CD4-positive, CD25-positive, alpha-beta regulatory T cell (primary cell): ENCODE measurements around the gene FBXL15. TPM values are rescaled to one million over a fixed set of nuclear protein-coding genes. Genes with fewer than 3 reads are reported as not detected.

ENCODE experiments used
- ATAC-seq, 2 donors: fragments of 150-1000 bp; cut with Tn5 transposase; one replicate each; pipeline ENCODE4 v1.10.0; 2021; ENCODE audit warnings: low read depth in 2 of 2, moderate number of reproducible peaks in 2 of 2, moderate library complexity in 1 of 2
- DNase-seq, 3 donors: peaks; one replicate each; pipeline versions ENCODE4 v3.0.0 to v3.0.0-alpha.2; 2012 to 2022; ENCODE audit warnings: mixed read lengths in 1 of 3
- H3K27ac ChIP-seq: one replicate; pipeline ENCODE4 v1.7.0; 2013; ENCODE audit warnings: mild to moderate bottlenecking, low read length; ENCODE audit not compliant: insufficient read depth, poor library complexity, severe bottlenecking
- H3K27me3 ChIP-seq: one replicate; pipeline ENCODE4 v1.7.0; 2013; ENCODE audit warnings: low read length; ENCODE audit not compliant: control insufficient read depth, insufficient read depth
- H3K36me3 ChIP-seq: one replicate; pipeline ENCODE4 v1.7.0; 2013; ENCODE audit warnings: mild to moderate bottlenecking, low read length, moderate library complexity; ENCODE audit not compliant: control insufficient read depth, insufficient read depth
- H3K4me1 ChIP-seq: 2 replicates; pipeline ENCODE4 v1.7.0; 2013; ENCODE audit warnings: mild to moderate bottlenecking, low read length; ENCODE audit not compliant: insufficient read depth, control insufficient read depth, poor library complexity, severe bottlenecking
- H3K4me3 ChIP-seq: one replicate; pipeline ENCODE4 v1.7.0; 2013; ENCODE audit warnings: low read depth, mild to moderate bottlenecking, low read length, moderate library complexity
- H3K9me3 ChIP-seq, 2 experiments: 1 replicate in 1 of 2; 2 replicates in 1 of 2; pipeline ENCODE4 v1.7.0; 2013; ENCODE audit warnings: low read length in 2 of 2, mild to moderate bottlenecking in 1 of 2, moderate library complexity in 1 of 2; ENCODE audit not compliant: control insufficient read depth in 2 of 2
- H3K27ac Mint-ChIP-seq, 3 donors: one replicate each; pipeline ENCODE4 v1.8.0; 2020 to 2022; ENCODE audit warnings: mild to moderate bottlenecking in 3 of 3, mixed read lengths in 3 of 3, moderate library complexity in 2 of 3
- H3K27me3 Mint-ChIP-seq: one replicate; pipeline ENCODE4 v1.8.0; 2022; ENCODE audit warnings: mild to moderate bottlenecking, mixed read lengths
- H3K36me3 Mint-ChIP-seq: one replicate; pipeline ENCODE4 v1.8.0; 2020; ENCODE audit warnings: mixed read lengths
- H3K4me1 Mint-ChIP-seq, 4 donors: one replicate each; pipeline ENCODE4 v1.8.0; 2020 to 2022; ENCODE audit warnings: mixed read lengths in 4 of 4, mild to moderate bottlenecking in 1 of 4
- H3K4me3 Mint-ChIP-seq, 4 donors: one replicate each; pipeline ENCODE4 v1.8.0; 2020 to 2022; ENCODE audit warnings: mild to moderate bottlenecking in 4 of 4, mixed read lengths in 4 of 4, moderate library complexity in 3 of 4
- H3K9me3 Mint-ChIP-seq, 7 donors: one replicate each; pipeline ENCODE4 v1.8.0; 2020 to 2022; ENCODE audit warnings: mixed read lengths in 7 of 7, mild to moderate bottlenecking in 3 of 7, moderate library complexity in 2 of 7
- polyA plus RNA-seq, 4 donors: library from polyadenylated mRNA; unstranded; fragments of 300-500 nt; fragmentation: Illumina TruSeq; gene quantifications; one replicate each; pipeline ENCODE4 v1.2.3, GENCODE V29; 2021
- total RNA-seq: library from RNA; stranded (reverse); gene quantifications from one replicate; pipeline ENCODE4 v1.2.3, GENCODE V29; 2022

Gene FBXL15
- total and polyA plus RNA-seq, 5 donors from 2014 or later = 12.8 to 40.1 (median 29.7) TPM

- H3K36me3 ChIP-seq = no peaks in the 10 kb centered on the region
- Mint-ChIP-seq H3K4me1 (peaks cover 6 to 64% (median 43%) of the 10 kb centered on the region in 4 donors), H3K9me3 (peaks cover 0 to 2% (median 0%) of the 10 kb centered on the region in 7 donors), H3K27me3 (peaks cover 5% of the 10 kb centered on the region), H3K4me3 (peak overlapping the region; percentile 77 to 99 (median 92)), H3K27ac (peak overlapping the region; percentile 85 to 92 (median 91)), H3K36me3 (no peaks in the 10 kb centered on the region)
- peaks cover 60% of the 10 kb centered on the region for H3K4me1 ChIP-seq
- no peaks in the 10 kb centered on the region for H3K27me3 ChIP-seq
- peak overlapping the region; percentile 77 for H3K4me3 ChIP-seq
- peak overlapping the region; percentile 65 for H3K27ac ChIP-seq
- H3K9me3 ChIP-seq = no peaks in the 10 kb centered on the region
- peak in 1 of 3 donors; percentile 90 for DNase-seq
- ATAC-seq = no peak
These were observed 15.0 kb downstream of the FBXL15 start for GRCh38 chr10:102435529-102436233.

DNA sequence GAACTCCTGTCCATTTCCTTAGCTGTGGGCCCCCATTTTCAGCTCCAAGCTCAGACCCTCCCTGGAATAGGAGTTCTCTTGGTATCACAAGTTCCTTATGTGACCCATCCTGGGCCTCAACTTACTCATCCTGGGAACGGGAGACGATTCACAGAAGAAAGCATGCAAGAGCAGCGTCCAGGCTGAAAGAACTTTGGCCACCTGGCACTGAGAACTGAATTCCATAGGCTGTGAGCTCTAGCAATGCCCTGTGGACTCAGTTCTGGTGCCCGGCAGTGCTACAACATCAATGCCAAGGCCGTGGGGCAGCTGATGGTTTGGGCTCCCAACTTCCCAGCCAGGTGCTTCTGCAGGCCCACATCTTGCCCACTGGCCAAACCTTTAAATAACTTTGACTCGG, 15.7 kb downstream of the FBXL15 start:
- Mint-ChIP-seq H3K27ac (peak overlapping the region; percentile 62 to 92 (median 82)), H3K36me3 (no peaks in the 10 kb centered on the region), H3K9me3 (peaks cover 0 to 2% (median 0%) of the 10 kb centered on the region in 7 donors), H3K27me3 (peaks cover 5% of the 10 kb centered on the region), H3K4me1 (peaks cover 6 to 64% (median 42%) of the 10 kb centered on the region in 4 donors), H3K4me3 (peak overlapping the region; percentile 77 to 99 (median 92))
- H3K4me1 ChIP-seq = peaks cover 60% of the 10 kb centered on the region
- no peak overlapping the region for H3K27ac ChIP-seq
- ATAC-seq = no peak
- H3K27me3 ChIP-seq = no peaks in the 10 kb centered on the region
- no peaks in the 10 kb centered on the region for H3K36me3 ChIP-seq
- H3K4me3 ChIP-seq = peak overlapping the region; percentile 77
- DNase-seq = no peak
- no peaks in the 10 kb centered on the region for H3K9me3 ChIP-seq

DNA sequence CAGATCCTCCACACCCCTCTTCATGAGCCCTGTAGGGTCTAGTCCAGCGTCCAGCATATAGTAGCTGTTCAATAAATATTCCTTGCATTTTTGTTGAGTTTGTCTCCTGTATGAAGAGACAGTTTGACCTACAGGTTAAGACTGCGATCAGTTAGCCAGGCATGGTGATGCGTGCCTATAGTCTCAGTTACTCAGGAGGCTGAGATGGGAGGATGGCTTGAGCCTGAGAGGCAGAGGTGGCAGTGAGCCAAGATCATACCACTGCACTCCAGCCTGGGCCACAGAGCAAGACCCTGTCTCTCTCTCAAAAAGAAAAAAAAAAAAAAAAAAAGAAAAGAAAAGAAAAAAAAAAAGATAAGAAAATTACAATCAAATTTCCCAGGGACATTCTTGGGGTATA, 16.9 kb downstream of the FBXL15 start:
- H3K4me1 Mint-ChIP-seq = peaks cover 4 to 56% (median 35%) of the 10 kb centered on the region in 4 donors
- no peaks in the 10 kb centered on the region for H3K36me3 Mint-ChIP-seq
- H3K9me3 Mint-ChIP-seq = peaks cover 0 to 2% (median 0%) of the 10 kb centered on the region in 7 donors
- H3K9me3 ChIP-seq = no peaks in the 10 kb centered on the region
- H3K27me3 ChIP-seq = no peaks in the 10 kb centered on the region
- ATAC-seq (no peak), DNase-seq (no peak)
- H3K27ac Mint-ChIP-seq = peak overlapping the region in 2 of 3 donors; percentile 40 to 71
- H3K27ac ChIP-seq = no peak overlapping the region
- peaks cover 5% of the 10 kb centered on the region for H3K27me3 Mint-ChIP-seq
- H3K4me3 Mint-ChIP-seq = peak overlapping the region; percentile 61 to 99 (median 78)
- no peak overlapping the region for H3K4me3 ChIP-seq
- H3K36me3 ChIP-seq = no peaks in the 10 kb centered on the region
- peaks cover 49% of the 10 kb centered on the region for H3K4me1 ChIP-seq

GRCh38 chr10:102438374-102438773, 17.7 kb downstream of the FBXL15 start:
- H3K36me3 ChIP-seq = no peaks in the 10 kb centered on the region
- H3K27ac ChIP-seq = no peak overlapping the region
- DNase-seq (no peak), ATAC-seq (no peak)
- peak overlapping the region in 2 of 3 donors; percentile 3 to 40 for H3K27ac Mint-ChIP-seq
- H3K36me3 Mint-ChIP-seq = no peaks in the 10 kb centered on the region
- peaks cover 0 to 2% (median 0%) of the 10 kb centered on the region in 7 donors for H3K9me3 Mint-ChIP-seq
- peaks cover 44% of the 10 kb centered on the region for H3K4me1 ChIP-seq
- peaks cover 5% of the 10 kb centered on the region for H3K27me3 Mint-ChIP-seq
- no peak overlapping the region for H3K4me3 ChIP-seq
- H3K4me1 Mint-ChIP-seq = peaks cover 0 to 49% (median 31%) of the 10 kb centered on the region in 4 donors
- no peaks in the 10 kb centered on the region for H3K27me3 ChIP-seq
- H3K4me3 Mint-ChIP-seq = peak overlapping the region in 1 of 4 donors; percentile 85
- no peaks in the 10 kb centered on the region for H3K9me3 ChIP-seq

DNA sequence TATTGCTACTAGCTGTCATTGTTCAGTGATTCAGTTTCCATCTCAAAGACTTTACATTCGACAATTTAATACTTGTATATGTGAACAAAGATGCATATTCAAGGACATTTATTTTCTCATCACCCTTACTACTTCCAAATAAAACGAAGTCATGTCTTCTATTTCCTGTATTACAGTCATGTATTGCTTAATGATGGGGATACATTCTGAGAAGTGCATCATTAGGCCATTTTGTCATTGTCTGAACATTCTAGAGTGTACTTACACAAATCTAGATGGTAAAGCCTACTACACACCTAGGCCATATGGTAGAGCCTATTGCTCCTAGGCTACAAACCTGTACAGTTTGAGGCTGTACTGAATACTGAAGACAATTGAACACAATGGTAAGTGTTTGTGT, 24.2 kb downstream of the FBXL15 start:
- no peaks in the 10 kb centered on the region for H3K9me3 Mint-ChIP-seq
- H3K9me3 ChIP-seq = no peaks in the 10 kb centered on the region
- H3K4me3 Mint-ChIP-seq = no peak overlapping the region
- no peak overlapping the region for H3K27ac ChIP-seq
- no peaks in the 10 kb centered on the region for H3K36me3 Mint-ChIP-seq
- H3K27me3 Mint-ChIP-seq = no peaks in the 10 kb centered on the region
- H3K4me1 ChIP-seq = peaks cover 8% of the 10 kb centered on the region
- no peaks in the 10 kb centered on the region for H3K36me3 ChIP-seq
- no peak for ATAC-seq
- DNase-seq = no peak
- H3K4me3 ChIP-seq = no peak overlapping the region
- H3K4me1 Mint-ChIP-seq = peaks cover 2 to 13% (median 10%) of the 10 kb centered on the region in 4 donors
- no peak overlapping the region for H3K27ac Mint-ChIP-seq
- no peaks in the 10 kb centered on the region for H3K27me3 ChIP-seq

GRCh38 chr10:102449321-102450123, 28.9 kb downstream of the FBXL15 start:
- DNase-seq (peak; percentile 79 to 92 (median 86)), ATAC-seq (peak; percentile 60 to 66)
- Histone ChIP-seq H3K36me3 (no peaks in the 10 kb centered on the region), H3K9me3 (no peaks in the 10 kb centered on the region), H3K27ac (peak overlapping the region; percentile 86), H3K4me1 (peaks cover 27% of the 10 kb centered on the region), H3K4me3 (peak overlapping the region; percentile 93), H3K27me3 (no peaks in the 10 kb centered on the region)
- Mint-ChIP-seq H3K9me3 (peaks cover 0 to 1% (median 0%) of the 10 kb centered on the region in 7 donors), H3K27me3 (peaks cover 4% of the 10 kb centered on the region), H3K4me1 (peaks cover 6 to 29% (median 18%) of the 10 kb centered on the region in 4 donors), H3K27ac (peak overlapping the region; percentile 94 to 97 (median 96)), H3K36me3 (peaks cover 4% of the 10 kb centered on the region), H3K4me3 (peak overlapping the region; percentile 88 to 98 (median 95))

- Histone ChIP-seq H3K27me3 (no peaks in the 10 kb centered on the region), H3K9me3 (no peaks in the 10 kb centered on the region), H3K36me3 (no peaks in the 10 kb centered on the region), H3K4me3 (peak overlapping the region; percentile 93), H3K27ac (peak overlapping the region; percentile 86), H3K4me1 (peaks cover 27% of the 10 kb centered on the region)
- H3K36me3 Mint-ChIP-seq = peaks cover 4% of the 10 kb centered on the region
- ATAC-seq (no peak), DNase-seq (no peak)
- peaks cover 0 to 1% (median 0%) of the 10 kb centered on the region in 7 donors for H3K9me3 Mint-ChIP-seq
- peaks cover 6 to 29% (median 18%) of the 10 kb centered on the region in 4 donors for H3K4me1 Mint-ChIP-seq
- H3K4me3 Mint-ChIP-seq = peak overlapping the region; percentile 88 to 98 (median 95)
- peak overlapping the region; percentile 94 to 97 (median 96) for H3K27ac Mint-ChIP-seq
- H3K27me3 Mint-ChIP-seq = peaks cover 4% of the 10 kb centered on the region
These were observed 29.4 kb downstream of the FBXL15 start for GRCh38 chr10:102450124-102450373.
